CD4-positive, alpha-beta memory T cell (primary cell): ENCODE results near the gene ECPAS. TPM values are rescaled to one million over a fixed set of nuclear protein-coding genes. Genes with fewer than 3 reads are reported as not detected.

ENCODE experiments used
- CTCF ChIA-PET: fragments of 350-600 bp; sonication (Branson Sonifier 250); formaldehyde crosslinking; loops from one replicate; lab custom pipeline; 2021; ENCODE audit warnings: inconsistent platforms; ENCODE audit not compliant: partially characterized antibody; lab: Charles Lee
- POLR2A ChIA-PET: fragments of 350-600 bp; sonication (Branson Sonifier 250); formaldehyde crosslinking; loops from one replicate; lab custom pipeline; 2021; ENCODE audit not compliant: partially characterized antibody; lab: Charles Lee
- DNase-seq, 5 donors: peaks; one replicate each; pipeline versions ENCODE4 v3.0.0 to v3.0.0-alpha.2; 2020 to 2022; ENCODE audit warnings: mixed read lengths in 1 of 5
- H3K27ac ChIP-seq: one replicate; pipeline ENCODE4 v1.7.0; 2013; ENCODE audit warnings: low read depth, low read length
- H3K27me3 ChIP-seq: 2 replicates; pipeline ENCODE4 v1.7.0; 2013; ENCODE audit warnings: mild to moderate bottlenecking, low read length, moderate library complexity; ENCODE audit not compliant: insufficient read depth
- H3K36me3 ChIP-seq: 2 replicates; pipeline ENCODE4 v1.7.0; 2013; ENCODE audit warnings: mild to moderate bottlenecking, low read length, moderate library complexity; ENCODE audit not compliant: insufficient read depth
- H3K4me1 ChIP-seq: 2 replicates; pipeline ENCODE4 v1.7.0; 2013; ENCODE audit warnings: mild to moderate bottlenecking, low read length, moderate library complexity; ENCODE audit not compliant: insufficient read depth
- H3K4me3 ChIP-seq, 2 donors: one replicate each; pipeline ENCODE4 v1.7.0; 2013; ENCODE audit warnings: low read length in 2 of 2, mild to moderate bottlenecking in 1 of 2
- H3K9me3 ChIP-seq, 2 donors: one replicate each; pipeline ENCODE4 v1.7.0; 2013; ENCODE audit warnings: low read length in 2 of 2, control low read depth in 1 of 2; ENCODE audit not compliant: control insufficient read depth in 1 of 2
- H3K27ac Mint-ChIP-seq, 7 donors: one replicate each; pipeline ENCODE4 v1.8.0; 2020 to 2021; ENCODE audit warnings: mixed read lengths in 7 of 7, mild to moderate bottlenecking in 6 of 7, inconsistent platforms in 3 of 7, moderate library complexity in 3 of 7
- H3K27me3 Mint-ChIP-seq, 2 donors: one replicate each; pipeline ENCODE4 v1.8.0; 2020 to 2021; ENCODE audit warnings: mixed read lengths in 2 of 2
- H3K36me3 Mint-ChIP-seq, 2 donors: one replicate each; pipeline ENCODE4 v1.8.0; 2020 to 2021; ENCODE audit warnings: mixed read lengths in 2 of 2, inconsistent platforms in 1 of 2, mild to moderate bottlenecking in 1 of 2
- H3K4me1 Mint-ChIP-seq, 4 donors: one replicate each; pipeline ENCODE4 v1.8.0; 2020 to 2021; ENCODE audit warnings: mixed read lengths in 4 of 4, mild to moderate bottlenecking in 1 of 4
- H3K4me3 Mint-ChIP-seq, 8 donors: one replicate each; pipeline ENCODE4 v1.8.0; 2020 to 2021; ENCODE audit warnings: mixed read lengths in 8 of 8, mild to moderate bottlenecking in 7 of 8, moderate library complexity in 6 of 8, inconsistent platforms in 3 of 8
- H3K9me3 Mint-ChIP-seq, 8 donors: one replicate each; pipeline ENCODE4 v1.8.0; 2020 to 2021; ENCODE audit warnings: mixed read lengths in 8 of 8, mild to moderate bottlenecking in 5 of 8, inconsistent platforms in 3 of 8, moderate library complexity in 1 of 8
- intact Hi-C: fragments of 100-400 bp; cut with micrococcal nuclease; formaldehyde crosslinking; loops from one replicate; pipeline ENCODE4 v1.15.1; 2023
- polyA plus RNA-seq, 2 donors: library from polyadenylated mRNA; unstranded; fragments of 300-500 nt; fragmentation: Illumina TruSeq; gene quantifications; one replicate each; pipeline ENCODE4 v1.2.3, GENCODE V29; 2021
- total RNA-seq, 2 experiments: library from RNA; stranded (reverse); gene quantifications; one replicate each; pipeline ENCODE4 v1.2.3, GENCODE V29; 2021

ECPAS gene
- total and polyA plus RNA-seq, 4 experiments from 2014 or later, result 9.6 to 80.3 (median 48.6) TPM

GRCh38 chr9:111320631-111321030 lies 163.6 kb downstream of the ECPAS start:
- no peak overlapping the region for H3K4me3 ChIP-seq
- H3K27me3 ChIP-seq, result no peaks in the 10 kb centered on the region
- Mint-ChIP-seq H3K36me3 (no peaks in the 10 kb centered on the region), H3K27me3 (peaks cover 12 to 18% of the 10 kb centered on the region in 2 donors), H3K4me1 (no peaks in the 10 kb centered on the region), H3K27ac (no peak overlapping the region), H3K4me3 (no peak overlapping the region), H3K9me3 (peaks cover 3 to 22% (median 5%) of the 10 kb centered on the region in 8 donors)
- POLR2A ChIA-PET, result no interaction called here
- no peak for DNase-seq
- no peaks in the 10 kb centered on the region for H3K4me1 ChIP-seq
- intact Hi-C loops, result no loop called here
- no peaks in the 10 kb centered on the region for H3K36me3 ChIP-seq
- no peak overlapping the region for H3K27ac ChIP-seq
- CTCF ChIA-PET, result interaction anchor here (1.2 kb wide), 1 partner anchor 22 kb away, joined by 3 read pairs; no protein-coding TSS in a partner anchor
- H3K9me3 ChIP-seq, result no peaks in the 10 kb centered on the region

- Histone ChIP-seq H3K9me3 (no peaks in the 10 kb centered on the region), H3K4me3 (no peak overlapping the region), H3K4me1 (no peaks in the 10 kb centered on the region), H3K27me3 (no peaks in the 10 kb centered on the region), H3K27ac (no peak overlapping the region), H3K36me3 (no peaks in the 10 kb centered on the region)
- no peak for DNase-seq
- Mint-ChIP-seq H3K36me3 (no peaks in the 10 kb centered on the region), H3K27ac (no peak overlapping the region), H3K4me1 (no peaks in the 10 kb centered on the region), H3K4me3 (no peak overlapping the region), H3K27me3 (peaks cover 7 to 10% of the 10 kb centered on the region in 2 donors), H3K9me3 (peaks cover 0 to 20% (median 4%) of the 10 kb centered on the region in 8 donors)
- intact Hi-C loops, result no loop called here
- ChIA-PET CTCF (no interaction called here), POLR2A (no interaction called here)
Measured at GRCh38 chr9:111316796-111317195, 167.4 kb downstream of the ECPAS start.

Other genes starting within 250 kb of the ECPAS start
- gene OR2K2, start 154.2 kb downstream of the ECPAS start, total RNA-seq, result not detected
- gene OR2K2, start 154.2 kb downstream of the ECPAS start, polyA plus RNA-seq, result not detected
- gene ZNF483, start 40.8 kb upstream of the ECPAS start, total RNA-seq, result 10 to 100 TPM; 17.6 to 22.9 TPM
- 1 to 10 TPM; 4.9 to 7.9 TPM for gene ZNF483, start 40.8 kb upstream of the ECPAS start, polyA plus RNA-seq
- gene PTGR1, start 115.3 kb upstream of the ECPAS start, total RNA-seq, result under 1 TPM; 0.36 to 0.55 TPM
- under 1 TPM in 1 of 2 donors, not detected in 1; 0.47 TPM for gene PTGR1, start 115.3 kb upstream of the ECPAS start, polyA plus RNA-seq
- 1 to 10 TPM; 5.1 to 5.6 TPM for gene DNAJC25, start 147.0 kb upstream of the ECPAS start, total RNA-seq
- 1 to 10 TPM; 1.9 to 2.6 TPM for gene DNAJC25, start 147.0 kb upstream of the ECPAS start, polyA plus RNA-seq
- gene GNG10, start 177.2 kb upstream of the ECPAS start, total RNA-seq, result 10 to 100 TPM in 1 of 2 experiments, 1 to 10 TPM in 1; 9.8 to 12.4 TPM
- 10 to 100 TPM; 28.0 to 37.5 TPM for gene GNG10, start 177.2 kb upstream of the ECPAS start, polyA plus RNA-seq